Measurements from ENCODE around the gene DPP8.

Gene DPP8

GRCh38 chr15:65423976-65424679, 93.4 kb downstream of the DPP8 start:
- Histone ChIP-seq H3K9me3 (ENCODE audit: severe bottlenecking) (no peaks in the 10 kb centered on the region), H3K27me3 (ENCODE audit: insufficient read depth, poor library complexity, severe bottlenecking) (peaks cover 29% of the 10 kb centered on the region), H3K4me1 (ENCODE audit: insufficient read depth, poor library complexity, severe bottlenecking) (no peaks in the 10 kb centered on the region), H3K27ac (ENCODE audit: poor library complexity, severe bottlenecking) (no peak overlapping the region), H3K36me3 (ENCODE audit: low read depth) (no peaks in the 10 kb centered on the region), H3K4me3 (ENCODE audit: severe bottlenecking) (no peak overlapping the region)
- ATAC-seq (ENCODE audit: low read depth) (peak; percentile 30; the same call in 2 of the 3 replicates), DNase-seq (ENCODE audit: low spot score) (peak; percentile 23)
- no peak for TF ChIP-seq CTCF (IDR thresholded peaks at IDR 0.05; ENCODE audit: poor library complexity, severe bottlenecking)

GRCh38 chr15:65423150-65423975, 94.1 kb downstream of the DPP8 start:
- Histone ChIP-seq H3K27ac (ENCODE audit: poor library complexity, severe bottlenecking) (no peak overlapping the region), H3K9me3 (ENCODE audit: severe bottlenecking) (no peaks in the 10 kb centered on the region), H3K4me3 (ENCODE audit: severe bottlenecking) (peak overlapping the region; percentile 32), H3K27me3 (ENCODE audit: insufficient read depth, poor library complexity, severe bottlenecking) (peaks cover 29% of the 10 kb centered on the region), H3K4me1 (ENCODE audit: insufficient read depth, poor library complexity, severe bottlenecking) (no peaks in the 10 kb centered on the region), H3K36me3 (ENCODE audit: low read depth) (no peaks in the 10 kb centered on the region)
- no peak for TF ChIP-seq CTCF (IDR thresholded peaks at IDR 0.05; ENCODE audit: poor library complexity, severe bottlenecking)
- peak; percentile 61 for DNase-seq (ENCODE audit: low spot score)
- ATAC-seq (ENCODE audit: low read depth), result no peak

GRCh38 chr15:65421360-65422215, 95.9 kb downstream of the DPP8 start:
- ATAC-seq (ENCODE audit: low read depth), result no peak
- no peak overlapping the region for H3K27ac ChIP-seq (ENCODE audit: poor library complexity, severe bottlenecking)
- no peak for TF ChIP-seq CTCF (IDR thresholded peaks at IDR 0.05; ENCODE audit: poor library complexity, severe bottlenecking)

GRCh38 chr15:65420975-65421359, 96.5 kb downstream of the DPP8 start:
- Histone ChIP-seq H3K4me3 (ENCODE audit: severe bottlenecking) (no peak overlapping the region), H3K27ac (ENCODE audit: poor library complexity, severe bottlenecking) (no peak overlapping the region)

More at GRCh38 chr15:65421360-65422215, 95.9 kb downstream of the DPP8 start:
- Histone ChIP-seq H3K9me3 (ENCODE audit: severe bottlenecking) (no peaks in the 10 kb centered on the region), H3K36me3 (ENCODE audit: low read depth) (no peaks in the 10 kb centered on the region), H3K4me1 (ENCODE audit: insufficient read depth, poor library complexity, severe bottlenecking) (no peaks in the 10 kb centered on the region), H3K27me3 (ENCODE audit: insufficient read depth, poor library complexity, severe bottlenecking) (peaks cover 29% of the 10 kb centered on the region), H3K4me3 (ENCODE audit: severe bottlenecking) (peak overlapping the region; percentile 32)
- peak; percentile 76 for DNase-seq (ENCODE audit: low spot score)

More at GRCh38 chr15:65420975-65421359, 96.5 kb downstream of the DPP8 start:
- H3K4me1 ChIP-seq (ENCODE audit: insufficient read depth, poor library complexity, severe bottlenecking), result no peaks in the 10 kb centered on the region
- no peaks in the 10 kb centered on the region for H3K36me3 ChIP-seq (ENCODE audit: low read depth)
- no peak for TF ChIP-seq CTCF (IDR thresholded peaks at IDR 0.05; ENCODE audit: poor library complexity, severe bottlenecking)
- H3K27me3 ChIP-seq (ENCODE audit: insufficient read depth, poor library complexity, severe bottlenecking), result peaks cover 29% of the 10 kb centered on the region
- H3K9me3 ChIP-seq (ENCODE audit: severe bottlenecking), result no peaks in the 10 kb centered on the region
- peak; percentile 68 for DNase-seq (ENCODE audit: low spot score)
- no peak for ATAC-seq (ENCODE audit: low read depth)

All from RWPE2 (cell line).